Activated CD8-positive, alpha-beta T cell treated with anti-CD3 and anti-CD28 coated beads, Interleukin-2, amount 10 ng/mL, durations not matched to agents 7 days and 5 days (primary cell): ENCODE data around the gene STRN. TPM values are rescaled to one million over a fixed set of nuclear protein-coding genes. Genes with fewer than 3 reads are reported as not detected.

ENCODE experiments used
- ATAC-seq: fragments of 150-1000 bp; cut with Tn5 transposase; one replicate; pipeline ENCODE4 v1.10.0; 2021; ENCODE audit warnings: moderate library complexity
- CTCF ChIA-PET: fragments of 350-600 bp; sonication (Branson Sonifier 250); formaldehyde crosslinking; loops from one replicate; lab custom pipeline; 2021; ENCODE audit warnings: antibody characterized with exemption; lab: Charles Lee
- POLR2A ChIA-PET: fragments of 350-600 bp; sonication (Branson Sonifier 250); formaldehyde crosslinking; loops from one replicate; lab custom pipeline; 2021; ENCODE audit warnings: antibody characterized with exemption; lab: Charles Lee
- DNase-seq: peaks from one replicate; pipeline ENCODE4 v3.0.0-alpha.2; 2020
- H3K27ac Mint-ChIP-seq: one replicate; pipeline ENCODE4 v1.8.0; 2021; ENCODE audit warnings: mild to moderate bottlenecking, mixed read lengths
- H3K27me3 Mint-ChIP-seq: one replicate; pipeline ENCODE4 v1.8.0; 2021; ENCODE audit warnings: low read depth, mixed read lengths
- H3K36me3 Mint-ChIP-seq: one replicate; pipeline ENCODE4 v1.8.0; 2021; ENCODE audit warnings: low read depth, mixed read lengths
- H3K4me1 Mint-ChIP-seq: one replicate; pipeline ENCODE4 v1.8.0; 2021; ENCODE audit warnings: low read depth, mixed read lengths
- H3K4me3 Mint-ChIP-seq: one replicate; pipeline ENCODE4 v1.8.0; 2021; ENCODE audit warnings: mild to moderate bottlenecking, mixed read lengths
- H3K9me3 Mint-ChIP-seq: one replicate; pipeline ENCODE4 v1.8.0; 2022; ENCODE audit warnings: mixed read lengths; ENCODE audit not compliant: insufficient read depth
- total RNA-seq, 2 experiments: library from RNA; stranded (reverse); gene quantifications; one replicate each; pipeline ENCODE4 v1.2.3, GENCODE V29; 2021

The STRN gene
- total RNA-seq, 2 experiments from 2014 or later: 35.8 to 38.1 TPM

DNA sequence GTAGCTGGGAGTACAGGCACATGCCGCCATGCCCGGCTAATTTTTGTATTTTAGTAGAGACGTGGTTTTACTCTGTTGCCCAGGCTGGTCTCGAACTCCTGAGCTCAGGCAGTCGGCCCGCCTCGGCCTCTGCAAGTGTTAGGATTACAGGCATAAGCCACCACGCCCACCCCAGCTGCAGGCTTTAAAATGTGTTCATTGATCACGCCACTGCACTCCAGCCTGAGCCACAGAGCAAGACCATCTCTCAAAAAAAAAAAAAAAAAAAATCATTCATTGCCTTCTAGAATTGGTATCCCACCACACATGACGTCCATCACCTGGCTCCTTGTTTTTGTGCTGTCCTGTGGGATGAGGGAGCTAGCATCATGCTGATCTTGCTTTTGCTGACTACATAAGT lies 142.5 kb downstream of the STRN start:
- H3K36me3 Mint-ChIP-seq: no peaks in the 10 kb centered on the region
- no peaks in the 10 kb centered on the region for H3K4me1 Mint-ChIP-seq
- H3K4me3 Mint-ChIP-seq: no peak overlapping the region
- ATAC-seq (no peak), DNase-seq (no peak)
- ChIA-PET POLR2A (no interaction called here), CTCF (no interaction called here)
- H3K27me3 Mint-ChIP-seq: peaks cover 14% of the 10 kb centered on the region
- H3K9me3 Mint-ChIP-seq: no peaks in the 10 kb centered on the region
- no peak overlapping the region for H3K27ac Mint-ChIP-seq

- ChIA-PET CTCF (interaction anchor here (1.1 kb wide), 1 partner anchor 9 kb away, joined by 5 read pairs; no protein-coding TSS in a partner anchor), POLR2A (no interaction called here)
- Mint-ChIP-seq H3K4me1 (no peaks in the 10 kb centered on the region), H3K4me3 (no peak overlapping the region), H3K27me3 (peaks cover 2% of the 10 kb centered on the region), H3K36me3 (no peaks in the 10 kb centered on the region), H3K9me3 (no peaks in the 10 kb centered on the region), H3K27ac (no peak overlapping the region)
- no peak for ATAC-seq
- no peak for DNase-seq
Measured at GRCh38 chr2:36820942-36821605, 145.3 kb downstream of the STRN start.

DNA sequence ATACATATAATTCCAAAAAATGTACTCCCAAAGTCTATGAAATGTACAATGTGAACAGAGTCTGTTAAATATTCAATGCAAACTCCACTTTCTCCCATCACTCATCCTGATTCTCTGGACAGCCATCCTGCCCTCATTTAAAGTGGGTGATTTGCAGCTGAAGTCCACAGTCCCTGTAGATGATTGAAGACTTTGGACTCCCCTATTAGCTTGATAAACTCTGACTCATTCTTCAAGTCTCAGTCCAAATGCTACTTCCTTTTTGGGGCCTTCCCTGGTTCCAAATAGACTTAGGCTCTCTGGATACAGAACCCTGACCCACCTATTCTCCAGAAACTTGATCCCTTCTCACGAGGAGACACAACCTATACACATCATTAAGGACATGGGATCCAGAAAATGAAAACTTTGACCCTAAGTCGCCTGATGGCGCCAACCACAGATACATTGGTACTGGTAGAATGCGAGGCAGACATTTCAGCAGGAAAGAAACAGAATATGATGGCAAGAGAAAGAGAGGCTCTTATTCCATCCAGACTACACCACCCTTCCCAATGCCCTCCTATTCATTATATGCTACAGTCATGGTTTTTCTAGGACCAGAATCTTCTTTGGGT lies 147.1 kb downstream of the STRN start:
- DNase-seq (no peak), ATAC-seq (no peak)
- Mint-ChIP-seq H3K4me1 (no peaks in the 10 kb centered on the region), H3K36me3 (no peaks in the 10 kb centered on the region), H3K27me3 (peaks cover 2% of the 10 kb centered on the region), H3K27ac (no peak overlapping the region), H3K4me3 (no peak overlapping the region), H3K9me3 (no peaks in the 10 kb centered on the region)
- ChIA-PET CTCF (no interaction called here), POLR2A (no interaction called here)

GRCh38 chr2:36818542-36818941 lies 147.8 kb downstream of the STRN start:
- H3K36me3 Mint-ChIP-seq: no peaks in the 10 kb centered on the region
- no peak for ATAC-seq
- DNase-seq: no peak
- H3K4me3 Mint-ChIP-seq: no peak overlapping the region
- H3K4me1 Mint-ChIP-seq: no peaks in the 10 kb centered on the region
- H3K9me3 Mint-ChIP-seq: no peaks in the 10 kb centered on the region
- ChIA-PET CTCF (no interaction called here), POLR2A (no interaction called here)
- H3K27me3 Mint-ChIP-seq: no peaks in the 10 kb centered on the region
- no peak overlapping the region for H3K27ac Mint-ChIP-seq

DNA sequence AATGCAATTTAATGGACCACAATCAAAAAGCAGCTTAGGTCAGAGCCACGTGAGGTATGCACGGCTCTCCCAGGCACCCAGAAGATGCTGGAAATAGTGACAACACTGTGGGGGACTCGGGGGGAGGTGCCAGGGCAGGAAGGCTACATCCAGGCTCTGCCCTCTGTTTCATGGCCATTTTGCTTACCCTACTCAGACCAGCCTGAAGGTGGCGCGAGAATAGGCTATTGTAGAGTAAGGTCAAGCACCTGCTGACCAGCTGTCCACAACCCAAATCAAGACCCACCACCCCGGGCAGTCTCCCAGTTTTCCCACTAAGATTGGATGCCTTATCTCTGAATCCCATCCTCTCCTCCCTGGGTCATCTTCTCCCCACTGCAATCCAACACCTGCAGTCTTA lies 154.1 kb downstream of the STRN start:
- H3K27me3 Mint-ChIP-seq: no peaks in the 10 kb centered on the region
- H3K4me1 Mint-ChIP-seq: no peaks in the 10 kb centered on the region
- no peak for DNase-seq
- CTCF ChIA-PET: interaction anchor here (0.7 to 1.6 kb wide), 2 partner anchors 9 to 10 kb away, joined by 3 to 5 read pairs; no protein-coding TSS in a partner anchor
- no peak for ATAC-seq
- no peak overlapping the region for H3K4me3 Mint-ChIP-seq
- H3K36me3 Mint-ChIP-seq: no peaks in the 10 kb centered on the region
- H3K9me3 Mint-ChIP-seq: no peaks in the 10 kb centered on the region
- POLR2A ChIA-PET: no interaction called here
- H3K27ac Mint-ChIP-seq: no peak overlapping the region

DNA sequence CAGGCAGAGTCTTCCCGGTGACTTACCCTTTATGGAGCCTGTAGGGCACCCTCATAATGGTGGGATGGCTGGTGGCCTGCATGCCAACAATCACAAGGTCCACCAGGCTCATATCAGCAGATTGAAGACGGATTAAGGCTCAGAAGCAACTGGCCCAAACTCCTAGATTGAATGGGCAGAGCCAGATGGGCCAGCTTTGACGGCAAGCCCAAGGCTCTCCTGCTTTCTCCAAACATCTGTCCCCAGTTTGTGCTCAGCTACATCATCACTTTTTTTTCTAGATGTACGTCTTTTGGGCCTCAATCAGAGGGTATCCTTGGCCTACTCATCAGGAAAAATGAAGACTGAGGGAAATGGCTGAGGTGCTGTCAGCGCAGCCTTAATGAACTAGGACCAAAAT lies 155.3 kb downstream of the STRN start:
- H3K9me3 Mint-ChIP-seq: no peaks in the 10 kb centered on the region
- no peak overlapping the region for H3K27ac Mint-ChIP-seq
- H3K4me3 Mint-ChIP-seq: no peak overlapping the region
- no peaks in the 10 kb centered on the region for H3K4me1 Mint-ChIP-seq
- POLR2A ChIA-PET: no interaction called here
- no peaks in the 10 kb centered on the region for H3K36me3 Mint-ChIP-seq
- CTCF ChIA-PET: interaction anchor here (1.6 kb wide), 1 partner anchor 10 kb away, joined by 5 read pairs; no protein-coding TSS in a partner anchor
- no peak for ATAC-seq
- DNase-seq: no peak
- no peaks in the 10 kb centered on the region for H3K27me3 Mint-ChIP-seq

DNA sequence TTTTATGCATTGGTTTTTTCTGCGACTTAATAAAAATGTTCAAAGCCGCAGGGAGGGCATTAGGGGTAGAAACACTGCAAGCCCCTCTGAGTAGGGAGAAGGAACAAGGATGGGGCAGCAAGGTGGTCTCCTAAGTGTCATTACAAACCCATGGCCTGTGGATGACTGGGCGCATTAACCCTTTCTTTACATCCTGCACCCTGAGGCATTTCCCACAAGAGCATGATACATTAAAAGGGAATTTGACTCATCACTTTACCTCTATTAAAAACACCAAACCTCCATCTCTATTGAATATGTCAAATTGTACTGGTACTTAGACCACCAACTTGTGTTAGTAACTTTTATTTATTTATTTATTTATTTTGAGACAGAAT lies 157.3 kb downstream of the STRN start:
- no peak for ATAC-seq
- Mint-ChIP-seq H3K36me3 (no peaks in the 10 kb centered on the region), H3K4me1 (no peaks in the 10 kb centered on the region), H3K9me3 (no peaks in the 10 kb centered on the region), H3K4me3 (no peak overlapping the region), H3K27ac (no peak overlapping the region), H3K27me3 (no peaks in the 10 kb centered on the region)
- DNase-seq: no peak
- POLR2A ChIA-PET: no interaction called here
- CTCF ChIA-PET: no interaction called here

DNA sequence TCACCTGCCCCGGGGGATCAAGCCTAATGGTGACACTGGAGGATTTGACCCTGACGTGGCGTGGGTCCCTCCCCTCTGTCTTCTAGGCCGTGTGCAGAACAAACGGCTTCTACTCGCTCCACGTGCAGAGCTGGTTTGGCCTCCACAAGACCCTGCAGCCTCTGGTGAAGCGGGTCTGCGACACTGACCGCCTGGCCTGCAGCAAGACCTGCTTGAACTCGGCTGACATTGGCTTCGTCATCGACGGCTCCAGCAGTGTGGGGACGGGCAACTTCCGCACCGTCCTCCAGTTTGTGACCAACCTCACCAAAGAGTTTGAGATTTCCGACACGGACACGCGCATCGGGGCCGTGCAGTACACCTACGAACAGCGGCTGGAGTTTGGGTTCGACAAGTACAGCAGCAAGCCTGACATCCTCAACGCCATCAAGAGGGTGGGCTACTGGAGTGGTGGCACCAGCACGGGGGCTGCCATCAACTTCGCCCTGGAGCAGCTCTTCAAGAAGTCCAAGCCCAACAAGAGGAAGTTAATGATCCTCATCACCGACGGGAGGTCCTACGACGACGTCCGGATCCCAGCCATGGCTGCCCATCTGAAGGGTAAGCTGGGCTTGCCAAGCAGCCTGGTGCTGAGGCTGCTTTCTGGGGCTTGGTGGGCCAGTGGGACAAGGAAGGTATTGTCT lies 157.8 kb downstream of the STRN start:
- no peaks in the 10 kb centered on the region for H3K36me3 Mint-ChIP-seq
- H3K27ac Mint-ChIP-seq: no peak overlapping the region
- no peaks in the 10 kb centered on the region for H3K4me1 Mint-ChIP-seq
- ChIA-PET POLR2A (no interaction called here), CTCF (no interaction called here)
- DNase-seq (no peak), ATAC-seq (no peak)
- H3K9me3 Mint-ChIP-seq: no peaks in the 10 kb centered on the region
- H3K4me3 Mint-ChIP-seq: no peak overlapping the region
- no peaks in the 10 kb centered on the region for H3K27me3 Mint-ChIP-seq

GRCh38 chr2:36807223-36807886 lies 159.0 kb downstream of the STRN start:
- Mint-ChIP-seq H3K9me3 (no peaks in the 10 kb centered on the region), H3K4me3 (no peak overlapping the region), H3K4me1 (no peaks in the 10 kb centered on the region), H3K27ac (no peak overlapping the region), H3K27me3 (no peaks in the 10 kb centered on the region), H3K36me3 (no peaks in the 10 kb centered on the region)
- ATAC-seq (no peak), DNase-seq (no peak)
- POLR2A ChIA-PET: no interaction called here
- CTCF ChIA-PET: interaction anchor here (1.2 kb wide), 1 partner anchor 28 kb away, joined by 3 read pairs; no protein-coding TSS in a partner anchor

DNA sequence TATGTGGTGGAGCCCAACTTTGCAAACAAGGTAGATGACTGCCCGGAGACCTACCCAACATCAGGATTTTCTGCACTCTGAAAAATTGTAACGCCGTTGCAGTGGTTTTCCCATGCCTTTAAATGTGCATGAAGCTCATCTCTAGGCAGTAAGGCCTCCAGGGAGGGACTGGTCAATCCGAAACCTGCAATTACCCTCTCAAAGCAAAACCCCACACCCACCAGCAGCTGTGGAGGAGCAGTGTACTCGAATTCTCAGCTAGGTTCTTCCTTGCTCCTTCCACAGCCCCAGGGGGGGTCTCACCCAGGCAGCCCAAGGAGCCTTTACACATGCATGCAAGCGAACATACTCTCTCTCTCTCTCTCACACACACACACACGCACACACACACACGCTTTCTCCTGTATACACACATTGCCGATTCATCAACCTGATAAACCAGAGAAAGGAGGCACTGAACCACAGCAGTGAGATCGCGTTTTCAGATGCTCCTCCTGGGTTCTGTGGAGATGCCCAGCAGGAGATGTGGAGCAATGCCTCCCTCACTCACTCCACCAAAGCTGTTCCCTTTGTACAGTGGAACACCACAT lies 160.6 kb downstream of the STRN start:
- ChIA-PET POLR2A (no interaction called here), CTCF (no interaction called here)
- no peaks in the 10 kb centered on the region for H3K9me3 Mint-ChIP-seq
- ATAC-seq (no peak), DNase-seq (no peak)
- H3K27ac Mint-ChIP-seq: no peak overlapping the region
- no peaks in the 10 kb centered on the region for H3K27me3 Mint-ChIP-seq
- no peaks in the 10 kb centered on the region for H3K4me1 Mint-ChIP-seq
- H3K4me3 Mint-ChIP-seq: no peak overlapping the region
- H3K36me3 Mint-ChIP-seq: no peaks in the 10 kb centered on the region

DNA sequence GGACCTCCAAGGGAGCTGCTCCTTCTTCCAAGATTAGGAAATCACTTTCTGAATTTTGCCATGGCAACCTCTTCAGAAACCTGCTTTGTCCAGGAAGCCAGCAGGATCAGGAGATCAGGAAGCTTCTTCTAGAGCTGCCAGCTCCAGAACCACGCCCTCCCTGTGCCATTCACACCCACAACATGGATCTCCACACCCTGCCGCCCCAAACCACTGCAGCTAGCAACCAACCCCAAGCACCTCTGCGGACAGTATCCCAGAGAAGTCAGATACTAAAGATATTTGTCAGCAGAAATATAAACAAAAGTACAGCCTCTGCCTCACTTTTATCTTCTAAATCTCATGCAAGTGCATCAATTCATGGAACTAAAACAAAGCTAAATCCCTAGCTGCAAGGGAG lies 163.4 kb downstream of the STRN start:
- Mint-ChIP-seq H3K9me3 (no peaks in the 10 kb centered on the region), H3K4me3 (no peak overlapping the region), H3K4me1 (no peaks in the 10 kb centered on the region), H3K27ac (no peak overlapping the region), H3K36me3 (no peaks in the 10 kb centered on the region), H3K27me3 (peaks cover 2% of the 10 kb centered on the region)
- no peak for ATAC-seq
- POLR2A ChIA-PET: no interaction called here
- CTCF ChIA-PET: interaction anchor here (1.0 to 1.5 kb wide), 4 partner anchors 9 to 32 kb away, joined by 3 to 6 read pairs (median 4); no protein-coding TSS in a partner anchor
- DNase-seq: no peak
